ENCODE data around the gene CGNL1. TPM values are rescaled to one million over a fixed set of nuclear protein-coding genes. Genes with fewer than 3 reads are reported as not detected.

CGNL1 gene
- total and polyA plus RNA-seq, 2 donors, result 12.7 to 31.7 TPM

- Histone ChIP-seq H3K4me1 (ENCODE audit: insufficient read depth) (peaks cover 2% of the 10 kb centered on the region), H3K4me3 (ENCODE audit: low read depth, low read length) (no peak overlapping the region), H3K36me3 (ENCODE audit: insufficient read depth) (no peaks in the 10 kb centered on the region), H3K27ac (ENCODE audit: low read depth) (no peak overlapping the region)
- WGBS, result 86% methylated on average over 7 of the region's 7 CpGs
- DNase-seq (ENCODE audit: extremely low spot score), result no peak
These were observed 9.7 kb downstream of the CGNL1 start for GRCh38 chr15:57385923-57386390.

- Histone ChIP-seq H3K36me3 (ENCODE audit: insufficient read depth) (no peaks in the 10 kb centered on the region), H3K4me3 (ENCODE audit: low read depth, low read length) (no peak overlapping the region), H3K27ac (ENCODE audit: low read depth) (no peak overlapping the region), H3K4me1 (ENCODE audit: insufficient read depth) (no peaks in the 10 kb centered on the region)
- 85% methylated on average over 4 of the region's 4 CpGs for WGBS
- DNase-seq (ENCODE audit: extremely low spot score), result no peak
These were observed 10.7 kb downstream of the CGNL1 start for GRCh38 chr15:57386976-57387375.

- DNase-seq (ENCODE audit: extremely low spot score), result no peak
- Histone ChIP-seq H3K4me3 (ENCODE audit: low read depth, low read length) (no peak overlapping the region), H3K36me3 (ENCODE audit: insufficient read depth) (no peaks in the 10 kb centered on the region), H3K4me1 (ENCODE audit: insufficient read depth) (no peaks in the 10 kb centered on the region), H3K27ac (ENCODE audit: low read depth) (no peak overlapping the region)
- 49% methylated on average over 3 of the region's 3 CpGs for WGBS
These were observed 11.3 kb downstream of the CGNL1 start for GRCh38 chr15:57387564-57388076.

GRCh38 chr15:57388464-57388863, 12.2 kb downstream of the CGNL1 start:
- Histone ChIP-seq H3K4me3 (ENCODE audit: low read depth, low read length) (no peak overlapping the region), H3K36me3 (ENCODE audit: insufficient read depth) (no peaks in the 10 kb centered on the region), H3K4me1 (ENCODE audit: insufficient read depth) (no peaks in the 10 kb centered on the region), H3K27ac (ENCODE audit: low read depth) (no peak overlapping the region)
- no peak for DNase-seq (ENCODE audit: extremely low spot score)
- 69% methylated on average over 6 of the region's 6 CpGs for WGBS

- Histone ChIP-seq H3K4me3 (ENCODE audit: low read depth, low read length) (no peak overlapping the region), H3K36me3 (ENCODE audit: insufficient read depth) (no peaks in the 10 kb centered on the region), H3K4me1 (ENCODE audit: insufficient read depth) (no peaks in the 10 kb centered on the region), H3K27ac (ENCODE audit: low read depth) (no peak overlapping the region)
- no peak for DNase-seq (ENCODE audit: extremely low spot score)
- 98% methylated on average over 4 of the region's 4 CpGs for WGBS
These were observed 13.7 kb downstream of the CGNL1 start for GRCh38 chr15:57389991-57390390.

- DNase-seq (ENCODE audit: extremely low spot score), result no peak
- WGBS, result 95% methylated on average over 8 of the region's 8 CpGs
- H3K36me3 ChIP-seq (ENCODE audit: insufficient read depth), result no peaks in the 10 kb centered on the region
These were observed 14.3 kb downstream of the CGNL1 start for GRCh38 chr15:57390583-57390982.

GRCh38 chr15:57391537-57391936, 15.2 kb downstream of the CGNL1 start:
- no peak overlapping the region for H3K4me3 ChIP-seq (ENCODE audit: low read depth, low read length)
- no peaks in the 10 kb centered on the region for H3K36me3 ChIP-seq (ENCODE audit: insufficient read depth)
- no peak overlapping the region for H3K27ac ChIP-seq (ENCODE audit: low read depth)
- WGBS, result 95% methylated on average over 2 of the region's 2 CpGs
- no peaks in the 10 kb centered on the region for H3K4me1 ChIP-seq (ENCODE audit: insufficient read depth)
- DNase-seq (ENCODE audit: extremely low spot score), result no peak

More at GRCh38 chr15:57390583-57390982, 14.3 kb downstream of the CGNL1 start:
- Histone ChIP-seq H3K4me1 (ENCODE audit: insufficient read depth) (no peaks in the 10 kb centered on the region), H3K4me3 (ENCODE audit: low read depth, low read length) (no peak overlapping the region), H3K27ac (ENCODE audit: low read depth) (no peak overlapping the region)

- H3K4me1 ChIP-seq (ENCODE audit: insufficient read depth), result no peaks in the 10 kb centered on the region
- H3K4me3 ChIP-seq (ENCODE audit: low read depth, low read length), result no peak overlapping the region
- H3K27ac ChIP-seq (ENCODE audit: low read depth), result no peak overlapping the region
- DNase-seq (ENCODE audit: extremely low spot score), result no peak
- 55% methylated on average over 2 of the region's 2 CpGs for WGBS
- H3K36me3 ChIP-seq (ENCODE audit: insufficient read depth), result no peaks in the 10 kb centered on the region
These were observed 16.8 kb downstream of the CGNL1 start for GRCh38 chr15:57393061-57393460.

- Histone ChIP-seq H3K36me3 (ENCODE audit: insufficient read depth) (no peaks in the 10 kb centered on the region), H3K4me3 (ENCODE audit: low read depth, low read length) (no peak overlapping the region), H3K4me1 (ENCODE audit: insufficient read depth) (no peaks in the 10 kb centered on the region), H3K27ac (ENCODE audit: low read depth) (no peak overlapping the region)
- no peak for DNase-seq (ENCODE audit: extremely low spot score)
- WGBS, result 46% methylated on average over 6 of the region's 6 CpGs
These were observed 19.0 kb downstream of the CGNL1 start for GRCh38 chr15:57395292-57395691.

- no peak for DNase-seq (ENCODE audit: extremely low spot score)
- H3K4me3 ChIP-seq (ENCODE audit: low read depth, low read length), result no peak overlapping the region
- WGBS, result 90% methylated on average over 6 of the region's 6 CpGs
- H3K36me3 ChIP-seq (ENCODE audit: insufficient read depth), result no peaks in the 10 kb centered on the region
- H3K4me1 ChIP-seq (ENCODE audit: insufficient read depth), result no peaks in the 10 kb centered on the region
- H3K27ac ChIP-seq (ENCODE audit: low read depth), result no peak overlapping the region
These were observed 22.0 kb downstream of the CGNL1 start for GRCh38 chr15:57398336-57398735.

GRCh38 chr15:57401546-57401945, 25.2 kb downstream of the CGNL1 start:
- H3K27ac ChIP-seq (ENCODE audit: low read depth), result no peak overlapping the region
- 97% methylated on average over 1 of the region's 1 CpG for WGBS
- no peak overlapping the region for H3K4me3 ChIP-seq (ENCODE audit: low read depth, low read length)
- no peak for DNase-seq (ENCODE audit: extremely low spot score)
- no peaks in the 10 kb centered on the region for H3K36me3 ChIP-seq (ENCODE audit: insufficient read depth)
- no peaks in the 10 kb centered on the region for H3K4me1 ChIP-seq (ENCODE audit: insufficient read depth)

GRCh38 chr15:57403017-57403416, 26.7 kb downstream of the CGNL1 start:
- Histone ChIP-seq H3K4me3 (ENCODE audit: low read depth, low read length) (no peak overlapping the region), H3K4me1 (ENCODE audit: insufficient read depth) (no peaks in the 10 kb centered on the region), H3K36me3 (ENCODE audit: insufficient read depth) (no peaks in the 10 kb centered on the region), H3K27ac (ENCODE audit: low read depth) (no peak overlapping the region)
- no peak for DNase-seq (ENCODE audit: extremely low spot score)
- 55% methylated on average over 4 of the region's 4 CpGs for WGBS

- 56% methylated on average over 5 of the region's 5 CpGs for WGBS
- Histone ChIP-seq H3K36me3 (ENCODE audit: insufficient read depth) (no peaks in the 10 kb centered on the region), H3K4me3 (ENCODE audit: low read depth, low read length) (no peak overlapping the region), H3K4me1 (ENCODE audit: insufficient read depth) (no peaks in the 10 kb centered on the region), H3K27ac (ENCODE audit: low read depth) (no peak overlapping the region)
- DNase-seq (ENCODE audit: extremely low spot score), result no peak
These were observed 27.4 kb downstream of the CGNL1 start for GRCh38 chr15:57403566-57404325.

GRCh38 chr15:57405133-57405532, 28.8 kb downstream of the CGNL1 start:
- DNase-seq (ENCODE audit: extremely low spot score), result no peak
- H3K4me3 ChIP-seq (ENCODE audit: low read depth, low read length), result no peak overlapping the region
- no peaks in the 10 kb centered on the region for H3K36me3 ChIP-seq (ENCODE audit: insufficient read depth)
- no peaks in the 10 kb centered on the region for H3K4me1 ChIP-seq (ENCODE audit: insufficient read depth)
- no peak overlapping the region for H3K27ac ChIP-seq (ENCODE audit: low read depth)
- 77% methylated on average over 5 of the region's 5 CpGs for WGBS
